ENCODE results near the gene ALK.

GRCh38 chr2:29353403-29353991 lies 567.9 kb downstream of the ALK start:
- TF ChIP-seq, protein P1, sequence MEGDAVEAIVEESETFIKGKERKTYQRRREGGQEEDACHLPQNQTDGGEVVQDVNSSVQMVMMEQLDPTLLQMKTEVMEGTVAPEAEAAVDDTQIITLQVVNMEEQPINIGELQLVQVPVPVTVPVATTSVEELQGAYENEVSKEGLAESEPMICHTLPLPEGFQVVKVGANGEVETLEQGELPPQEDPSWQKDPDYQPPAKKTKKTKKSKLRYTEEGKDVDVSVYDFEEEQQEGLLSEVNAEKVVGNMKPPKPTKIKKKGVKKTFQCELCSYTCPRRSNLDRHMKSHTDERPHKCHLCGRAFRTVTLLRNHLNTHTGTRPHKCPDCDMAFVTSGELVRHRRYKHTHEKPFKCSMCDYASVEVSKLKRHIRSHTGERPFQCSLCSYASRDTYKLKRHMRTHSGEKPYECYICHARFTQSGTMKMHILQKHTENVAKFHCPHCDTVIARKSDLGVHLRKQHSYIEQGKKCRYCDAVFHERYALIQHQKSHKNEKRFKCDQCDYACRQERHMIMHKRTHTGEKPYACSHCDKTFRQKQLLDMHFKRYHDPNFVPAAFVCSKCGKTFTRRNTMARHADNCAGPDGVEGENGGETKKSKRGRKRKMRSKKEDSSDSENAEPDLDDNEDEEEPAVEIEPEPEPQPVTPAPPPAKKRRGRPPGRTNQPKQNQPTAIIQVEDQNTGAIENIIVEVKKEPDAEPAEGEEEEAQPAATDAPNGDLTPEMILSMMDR (IDR thresholded peaks at IDR 0.05), result no peak
- no peak for TF ChIP-seq POLR2AphosphoS5 (IDR thresholded peaks at IDR 0.05)
